Keratinocyte (primary cell): Measurements from ENCODE around the gene OGFRL1.
"Not testable (repeated sequence)": the region's sequence is repeated elsewhere in the genome, so short reads cannot be mapped to it uniquely, and the experiment has no call there.

ENCODE experiments used
- CTCF ChIP-seq, 3 experiments: IDR thresholded peaks in 1 of 3; conservative IDR thresholded peaks in 1 of 3; optimal IDR thresholded peaks in 1 of 3; 2 replicates in 2 of 3; 3 replicates in 1 of 3; pipeline versions ENCODE3 to v1.5.1; 2011; ENCODE audit warnings: low read length in 3 of 3, mild to moderate bottlenecking in 3 of 3, moderate library complexity in 2 of 3, control low read depth in 1 of 3, inconsistent platforms in 1 of 3; ENCODE audit not compliant: insufficient read depth in 2 of 3; ENCODE audit errors: extremely low read depth in 1 of 3
- EZH2 ChIP-seq: IDR thresholded peaks from one replicate; pipeline ENCODE4 v1.6.1; 2012; ENCODE audit warnings: inconsistent platforms, mild to moderate bottlenecking, low read length, moderate library complexity

GRCh38 chr6:71266392-71266791 lies 22.2 kb upstream of the OGFRL1 start:
- TF ChIP-seq CTCF (optimal IDR thresholded peaks at IDR 0.05 in 1 of 3, IDR thresholded peaks at IDR 0.05 in 1 of 3, conservative IDR thresholded peaks at IDR 0.05 in 1 of 3; ENCODE audit: extremely low read depth in 1 of 3, insufficient read depth in 2 of 3, low read length in 3 of 3); EZH2: not testable (repeated sequence)
